ENCODE results near the gene KLHL17. TPM values are rescaled to one million over a fixed set of nuclear protein-coding genes. Genes with fewer than 3 reads are reported as not detected.
"Not testable (repeated sequence)": the region's sequence is repeated elsewhere in the genome, so short reads cannot be mapped to it uniquely, and the experiment has no call there.

The KLHL17 gene
- total RNA-seq, 1 experiment from 2014 or later = 41.4 TPM

- no peak overlapping the region for H3K4me3 Mint-ChIP-seq
- Histone ChIP-seq H4K8ac (replicated peaks; ENCODE audit: insufficient read length, low read depth, low read length) (no peak overlapping the region), H4K5ac (ENCODE audit: insufficient read length, low read depth, low read length) (no peak overlapping the region), H3T11ph (ENCODE audit: low read length) (no peak overlapping the region), H2AK5ac (ENCODE audit: insufficient read length, low read length) (no peak overlapping the region), H3K23ac (ENCODE audit: insufficient read length, low read depth, low read length) (no peak overlapping the region), H2BK12ac (ENCODE audit: insufficient read length, low read depth, low read length) (no peak overlapping the region), H3K4ac (ENCODE audit: low read depth, low read length) (no peak overlapping the region), H4K20me1 (ENCODE audit: control insufficient read depth, insufficient read depth, insufficient read length) (no peaks in the 10 kb centered on the region), H3K4me1 (ENCODE audit: insufficient read depth, low read length) (no peaks in the 10 kb centered on the region), H4K91ac (ENCODE audit: insufficient read length, low read depth, low read length) (no peak overlapping the region), H3K9me3 (ENCODE audit: control insufficient read depth, low read depth, low read length) (no peaks in the 10 kb centered on the region), H3K27me3 (ENCODE audit: insufficient read depth, low read length) (peaks cover 2% of the 10 kb centered on the region; the same call in 1 of the 2 replicates), H2BK20ac (ENCODE audit: low read depth, low read length, poor library complexity, severe bottlenecking) (no peak overlapping the region), H3K23me2 (ENCODE audit: insufficient read length, low read depth, low read length, poor library complexity, severe bottlenecking) (no peaks in the 10 kb centered on the region), H3K9ac (ENCODE audit: extremely low read depth, insufficient read length, low read length) (no peak overlapping the region), H3K79me2 (ENCODE audit: insufficient read depth, low read length) (no peaks in the 10 kb centered on the region), H2AFZ (ENCODE audit: low read length) (no peak overlapping the region), H2BK5ac (ENCODE audit: insufficient read length, low read length) (no peak overlapping the region), H3K18ac (ENCODE audit: insufficient read length, low read depth, low read length) (no peak overlapping the region), H3K56ac (ENCODE audit: insufficient read length, low read depth, low read length) (no peak overlapping the region), H3K14ac (ENCODE audit: insufficient read depth, low read length) (no peak overlapping the region), H3K79me1 (ENCODE audit: insufficient read depth, low read depth, low read length, poor library complexity, severe bottlenecking) (no peaks in the 10 kb centered on the region), H3K27ac (ENCODE audit: insufficient read length, low read depth, low read length) (no peak overlapping the region), H2BK15ac (ENCODE audit: low read depth, low read length) (no peak overlapping the region), H3K4me2 (ENCODE audit: insufficient read depth, insufficient read length, low read length) (no peak overlapping the region), H2BK120ac (ENCODE audit: low read depth, low read length, poor library complexity, severe bottlenecking) (no peak overlapping the region)
- H3K36me3 Mint-ChIP-seq (ENCODE audit: insufficient read depth in 1 of 3, low read depth in 3 of 3) = no peaks in the 10 kb centered on the region; a peak in 1 of 7 replicates
- DNase-seq = no peak
- no CpG with 5 or more reads among the region's 13 CpGs for WGBS (ENCODE audit: extremely low coverage, insufficient read length, low lambda C conversion rate)
- H3K27ac Mint-ChIP-seq = no peak overlapping the region
- no peaks in the 10 kb centered on the region for H3K4me1 Mint-ChIP-seq
- no peak for TF ChIP-seq CTCF (conservative IDR thresholded peaks at IDR 0.05)
- peaks cover 91% of the 10 kb centered on the region for H3K27me3 Mint-ChIP-seq (ENCODE audit: low read depth)
- peaks cover 4 to 11% of the 10 kb centered on the region in 2 experiments; a peak in 4 of 5 replicates for H3K9me3 Mint-ChIP-seq
Observed at GRCh38 chr1:985126-985525, 24.7 kb downstream of the KLHL17 start.

DNA sequence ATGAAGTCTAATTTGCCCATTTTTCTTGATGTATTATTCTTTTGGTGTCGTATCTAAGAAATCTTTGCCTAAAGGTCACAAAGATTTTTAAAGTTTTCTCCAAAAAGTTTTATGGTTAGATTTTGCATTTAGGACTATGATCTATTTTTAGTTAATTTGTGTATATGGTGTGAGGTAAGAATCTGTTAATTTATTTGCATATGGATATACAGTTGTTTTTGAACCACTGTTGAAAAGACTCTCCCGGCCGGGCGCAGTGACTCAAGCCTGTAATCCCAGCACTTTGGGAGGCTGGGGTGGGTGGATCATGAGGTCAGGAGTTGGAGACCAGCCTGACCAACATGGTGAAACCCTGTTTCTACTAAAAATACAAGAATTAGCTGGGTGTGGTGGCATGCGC, 27.7 kb downstream of the KLHL17 start:
- H3K4me3 Mint-ChIP-seq; DNase-seq; H4K5ac ChIP-seq (ENCODE audit: insufficient read length, low read depth, low read length); H2BK120ac ChIP-seq (ENCODE audit: low read depth, low read length, poor library complexity, severe bottlenecking); H3K23ac ChIP-seq (ENCODE audit: insufficient read length, low read depth, low read length); H2BK5ac ChIP-seq (ENCODE audit: insufficient read length, low read length); H3K18ac ChIP-seq (ENCODE audit: insufficient read length, low read depth, low read length); H3K79me2 ChIP-seq (ENCODE audit: insufficient read depth, low read length); H3K27me3 ChIP-seq (ENCODE audit: insufficient read depth, low read length); H2BK20ac ChIP-seq (ENCODE audit: low read depth, low read length, poor library complexity, severe bottlenecking); H3K14ac ChIP-seq (ENCODE audit: insufficient read depth, low read length); H3T11ph ChIP-seq (ENCODE audit: low read length); H3K79me1 ChIP-seq (ENCODE audit: insufficient read depth, low read depth, low read length, poor library complexity, severe bottlenecking); H3K27ac Mint-ChIP-seq; H2BK12ac ChIP-seq (ENCODE audit: insufficient read length, low read depth, low read length); H2BK15ac ChIP-seq (ENCODE audit: low read depth, low read length); H2AK5ac ChIP-seq (ENCODE audit: insufficient read length, low read length); H3K9me3 ChIP-seq (ENCODE audit: control insufficient read depth, low read depth, low read length); H2AFZ ChIP-seq (ENCODE audit: low read length); H3K27ac ChIP-seq (ENCODE audit: insufficient read length, low read depth, low read length); H3K4ac ChIP-seq (ENCODE audit: low read depth, low read length); H4K8ac ChIP-seq (replicated peaks; ENCODE audit: insufficient read length, low read depth, low read length); H3K4me2 ChIP-seq (ENCODE audit: insufficient read depth, insufficient read length, low read length); H3K56ac ChIP-seq (ENCODE audit: insufficient read length, low read depth, low read length); H3K9ac ChIP-seq (ENCODE audit: extremely low read depth, insufficient read length, low read length); H3K4me1 Mint-ChIP-seq; H3K4me1 ChIP-seq (ENCODE audit: insufficient read depth, low read length); H3K36me3 Mint-ChIP-seq (ENCODE audit: insufficient read depth in 1 of 3, low read depth in 3 of 3); H4K20me1 ChIP-seq (ENCODE audit: control insufficient read depth, insufficient read depth, insufficient read length); H3K23me2 ChIP-seq (ENCODE audit: insufficient read length, low read depth, low read length, poor library complexity, severe bottlenecking); H4K91ac ChIP-seq (ENCODE audit: insufficient read length, low read depth, low read length): not testable (repeated sequence)
- H3K27me3 Mint-ChIP-seq (ENCODE audit: low read depth) = peaks cover 95% of the 10 kb centered on the region
- no CpG with 5 or more reads among the region's 5 CpGs for WGBS (ENCODE audit: extremely low coverage, insufficient read length, low lambda C conversion rate)
- peaks cover 21 to 23% of the 10 kb centered on the region in 2 experiments for H3K9me3 Mint-ChIP-seq

All from H9 (cell line).